ENCODE measurements around the gene KNDC1.

The KNDC1 gene

DNA sequence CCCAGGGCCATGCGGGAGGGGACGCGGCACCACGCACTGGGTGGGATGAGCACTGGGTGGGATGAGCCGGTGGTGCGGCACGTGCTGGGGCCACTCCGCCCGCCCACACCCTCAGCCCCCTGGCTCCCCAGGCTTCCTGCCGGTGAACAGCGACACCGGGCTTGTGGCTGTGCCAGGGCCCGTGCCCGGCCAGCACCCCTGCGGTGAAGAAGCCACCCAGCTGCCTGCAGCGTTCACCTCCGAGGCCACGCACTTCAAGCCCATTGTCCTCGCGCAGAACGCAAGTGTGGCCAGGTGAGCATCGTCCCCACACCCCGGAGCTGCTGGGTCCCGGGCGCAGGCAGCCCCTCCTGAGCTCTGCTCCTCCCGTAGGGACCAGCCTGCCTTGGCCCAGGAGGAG lies 38.2 kb downstream of the KNDC1 start:
- TF ChIP-seq GABPA (IDR thresholded peaks at IDR 0.05; ENCODE audit: low read depth) (no peak), SPI1 (IDR thresholded peaks at IDR 0.05; ENCODE audit: borderline replicate concordance, low read depth) (no peak), POLR2AphosphoS5 (IDR thresholded peaks at IDR 0.05; ENCODE audit: low read depth) (no peak)
- TF ChIP-seq, protein P1, sequence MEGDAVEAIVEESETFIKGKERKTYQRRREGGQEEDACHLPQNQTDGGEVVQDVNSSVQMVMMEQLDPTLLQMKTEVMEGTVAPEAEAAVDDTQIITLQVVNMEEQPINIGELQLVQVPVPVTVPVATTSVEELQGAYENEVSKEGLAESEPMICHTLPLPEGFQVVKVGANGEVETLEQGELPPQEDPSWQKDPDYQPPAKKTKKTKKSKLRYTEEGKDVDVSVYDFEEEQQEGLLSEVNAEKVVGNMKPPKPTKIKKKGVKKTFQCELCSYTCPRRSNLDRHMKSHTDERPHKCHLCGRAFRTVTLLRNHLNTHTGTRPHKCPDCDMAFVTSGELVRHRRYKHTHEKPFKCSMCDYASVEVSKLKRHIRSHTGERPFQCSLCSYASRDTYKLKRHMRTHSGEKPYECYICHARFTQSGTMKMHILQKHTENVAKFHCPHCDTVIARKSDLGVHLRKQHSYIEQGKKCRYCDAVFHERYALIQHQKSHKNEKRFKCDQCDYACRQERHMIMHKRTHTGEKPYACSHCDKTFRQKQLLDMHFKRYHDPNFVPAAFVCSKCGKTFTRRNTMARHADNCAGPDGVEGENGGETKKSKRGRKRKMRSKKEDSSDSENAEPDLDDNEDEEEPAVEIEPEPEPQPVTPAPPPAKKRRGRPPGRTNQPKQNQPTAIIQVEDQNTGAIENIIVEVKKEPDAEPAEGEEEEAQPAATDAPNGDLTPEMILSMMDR (IDR thresholded peaks at IDR 0.05; ENCODE audit: insufficient read depth, low read length), result no peak
- TF ChIP-seq, protein P2, sequence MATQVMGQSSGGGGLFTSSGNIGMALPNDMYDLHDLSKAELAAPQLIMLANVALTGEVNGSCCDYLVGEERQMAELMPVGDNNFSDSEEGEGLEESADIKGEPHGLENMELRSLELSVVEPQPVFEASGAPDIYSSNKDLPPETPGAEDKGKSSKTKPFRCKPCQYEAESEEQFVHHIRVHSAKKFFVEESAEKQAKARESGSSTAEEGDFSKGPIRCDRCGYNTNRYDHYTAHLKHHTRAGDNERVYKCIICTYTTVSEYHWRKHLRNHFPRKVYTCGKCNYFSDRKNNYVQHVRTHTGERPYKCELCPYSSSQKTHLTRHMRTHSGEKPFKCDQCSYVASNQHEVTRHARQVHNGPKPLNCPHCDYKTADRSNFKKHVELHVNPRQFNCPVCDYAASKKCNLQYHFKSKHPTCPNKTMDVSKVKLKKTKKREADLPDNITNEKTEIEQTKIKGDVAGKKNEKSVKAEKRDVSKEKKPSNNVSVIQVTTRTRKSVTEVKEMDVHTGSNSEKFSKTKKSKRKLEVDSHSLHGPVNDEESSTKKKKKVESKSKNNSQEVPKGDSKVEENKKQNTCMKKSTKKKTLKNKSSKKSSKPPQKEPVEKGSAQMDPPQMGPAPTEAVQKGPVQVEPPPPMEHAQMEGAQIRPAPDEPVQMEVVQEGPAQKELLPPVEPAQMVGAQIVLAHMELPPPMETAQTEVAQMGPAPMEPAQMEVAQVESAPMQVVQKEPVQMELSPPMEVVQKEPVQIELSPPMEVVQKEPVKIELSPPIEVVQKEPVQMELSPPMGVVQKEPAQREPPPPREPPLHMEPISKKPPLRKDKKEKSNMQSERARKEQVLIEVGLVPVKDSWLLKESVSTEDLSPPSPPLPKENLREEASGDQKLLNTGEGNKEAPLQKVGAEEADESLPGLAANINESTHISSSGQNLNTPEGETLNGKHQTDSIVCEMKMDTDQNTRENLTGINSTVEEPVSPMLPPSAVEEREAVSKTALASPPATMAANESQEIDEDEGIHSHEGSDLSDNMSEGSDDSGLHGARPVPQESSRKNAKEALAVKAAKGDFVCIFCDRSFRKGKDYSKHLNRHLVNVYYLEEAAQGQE (IDR thresholded peaks at IDR 0.05; ENCODE audit: insufficient replicate concordance, low read depth), result no peak
- no peak for DNase-seq (ENCODE audit: low read depth in 1 of 2, low spot score in 1 of 2)
- H3K27me3 ChIP-seq (ENCODE audit: insufficient read depth, poor library complexity, severe bottlenecking), result peaks cover 3% of the 10 kb centered on the region
- no peak overlapping the region for H3K4me3 ChIP-seq (replicated peaks; ENCODE audit: insufficient read depth, low read length)
- no peak overlapping the region for H3K27ac ChIP-seq (replicated peaks)

DNA sequence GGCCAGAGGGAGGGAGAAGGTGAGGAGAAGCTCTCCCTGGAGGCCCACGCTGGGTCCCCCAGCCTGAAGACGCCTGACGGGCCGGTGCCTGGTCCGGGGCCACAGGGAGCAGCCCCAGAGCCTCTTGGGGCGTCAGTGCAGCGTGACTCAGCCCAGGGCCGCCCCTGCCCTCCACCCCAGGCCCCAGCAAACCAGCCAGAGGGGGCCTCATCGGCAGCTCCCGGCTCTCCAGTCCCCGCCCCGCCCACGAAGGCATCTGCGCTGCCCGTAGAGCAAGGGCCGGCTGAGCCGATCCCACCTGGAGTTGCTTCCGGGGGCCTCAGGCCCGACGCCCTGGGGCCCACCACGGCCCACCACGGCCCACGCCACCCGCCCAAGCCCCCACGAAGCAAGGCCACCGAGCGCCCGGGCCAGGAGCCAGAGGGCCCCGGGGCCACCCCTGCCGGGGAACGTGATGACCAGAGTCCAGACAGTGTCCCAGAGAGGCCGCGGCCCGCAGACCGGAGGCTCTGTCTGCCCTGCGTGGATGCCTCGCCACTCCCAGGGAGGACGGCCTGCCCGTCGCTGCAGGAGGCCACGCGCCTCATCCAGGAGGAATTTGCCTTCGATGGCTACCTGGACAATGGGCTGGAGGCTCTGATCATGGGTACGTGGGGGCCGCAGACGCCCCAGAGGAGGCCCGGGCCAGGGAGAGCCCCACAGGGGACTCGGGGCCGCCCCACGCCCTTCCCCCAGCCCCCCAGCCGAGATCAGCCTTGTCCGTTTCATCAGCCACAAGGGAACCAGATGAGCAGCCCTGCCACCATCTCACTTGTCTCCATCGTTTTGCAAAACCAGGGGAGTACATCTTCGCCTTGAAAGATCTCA lies 38.8 kb downstream of the KNDC1 start:
- no peak for DNase-seq (ENCODE audit: low read depth in 1 of 2, low spot score in 1 of 2)
- no peak overlapping the region for H3K4me3 ChIP-seq (replicated peaks; ENCODE audit: insufficient read depth, low read length)
- no peak overlapping the region for H3K27ac ChIP-seq (replicated peaks)
- H3K27me3 ChIP-seq (ENCODE audit: insufficient read depth, poor library complexity, severe bottlenecking), result peaks cover 3% of the 10 kb centered on the region
- no peak for TF ChIP-seq POLR2AphosphoS5 (IDR thresholded peaks at IDR 0.05; ENCODE audit: low read depth)
- TF ChIP-seq, protein P1 (IDR thresholded peaks at IDR 0.05; ENCODE audit: insufficient read depth, low read length), result no peak
- no peak for TF ChIP-seq GABPA (IDR thresholded peaks at IDR 0.05; ENCODE audit: low read depth)
- TF ChIP-seq SPI1 (IDR thresholded peaks at IDR 0.05; ENCODE audit: borderline replicate concordance, low read depth), result no peak
- TF ChIP-seq, protein P2 (IDR thresholded peaks at IDR 0.05; ENCODE audit: insufficient replicate concordance, low read depth), result no peak

DNA sequence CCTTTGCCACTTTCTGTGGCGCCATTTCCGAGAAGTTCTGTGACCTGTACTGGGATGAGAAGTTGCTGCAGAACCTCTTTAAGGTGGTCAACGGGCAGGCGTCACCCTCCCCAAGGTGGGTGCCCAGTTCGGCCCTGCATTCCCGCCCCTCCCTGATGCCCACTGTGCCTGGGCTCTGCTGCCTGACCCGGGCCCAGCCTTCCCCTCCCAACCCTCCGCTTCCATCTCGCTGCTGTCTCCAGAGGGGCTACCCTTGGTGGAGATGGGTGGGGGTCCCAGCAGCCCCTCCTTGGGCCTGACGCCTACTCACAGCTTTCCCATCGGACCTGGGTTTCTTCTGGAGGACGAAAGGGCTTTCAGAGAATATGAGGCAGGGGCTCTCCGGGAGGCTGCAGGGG lies 39.5 kb downstream of the KNDC1 start:
- no peak for DNase-seq (ENCODE audit: low read depth in 1 of 2, low spot score in 1 of 2)
- Histone ChIP-seq H3K27ac (replicated peaks) (no peak overlapping the region), H3K27me3 (ENCODE audit: insufficient read depth, poor library complexity, severe bottlenecking) (peaks cover 3% of the 10 kb centered on the region), H3K4me3 (replicated peaks; ENCODE audit: insufficient read depth, low read length) (no peak overlapping the region)
- TF ChIP-seq POLR2AphosphoS5 (IDR thresholded peaks at IDR 0.05; ENCODE audit: low read depth) (no peak), GABPA (IDR thresholded peaks at IDR 0.05; ENCODE audit: low read depth) (no peak), SPI1 (IDR thresholded peaks at IDR 0.05; ENCODE audit: borderline replicate concordance, low read depth) (no peak)
- TF ChIP-seq, protein P2 (IDR thresholded peaks at IDR 0.05; ENCODE audit: insufficient replicate concordance, low read depth), result no peak
- TF ChIP-seq, protein P1 (IDR thresholded peaks at IDR 0.05; ENCODE audit: insufficient read depth, low read length), result no peak
